Hematopoietic multipotent progenitor cell treated with erythropoietin and hydrocortisone succinate and interleukin-3 and kit ligand, for 8 days (in vitro differentiated cells): ENCODE data around the gene TMEM44.

Source experiments
- DNase-seq: peaks from one replicate; pipeline ENCODE4 v3.0.0-alpha.2; 2015

TMEM44 gene

GRCh38 chr3:194575484-194576210 lies 57.6 kb downstream of the TMEM44 start:
- DNase-seq: no peak

GRCh38 chr3:194574639-194575483 lies 58.4 kb downstream of the TMEM44 start:
- peak; percentile 41 for DNase-seq

GRCh38 chr3:194573680-194574437 lies 59.4 kb downstream of the TMEM44 start:
- DNase-seq: peak; percentile 74

- DNase-seq: no peak
These were observed 60.2 kb downstream of the TMEM44 start for GRCh38 chr3:194572944-194573491.

- DNase-seq: peak; percentile 78
These were observed 61.0 kb downstream of the TMEM44 start for GRCh38 chr3:194572143-194572789.

GRCh38 chr3:194571491-194572142 lies 61.6 kb downstream of the TMEM44 start:
- no peak for DNase-seq

GRCh38 chr3:194570898-194571297 lies 62.3 kb downstream of the TMEM44 start:
- DNase-seq: no peak

- no peak for DNase-seq
These were observed 63.0 kb downstream of the TMEM44 start for GRCh38 chr3:194570235-194570634.

GRCh38 chr3:194569252-194569651 lies 64.0 kb downstream of the TMEM44 start:
- DNase-seq: no peak

GRCh38 chr3:194565597-194566190 lies 67.5 kb downstream of the TMEM44 start:
- DNase-seq: no peak

GRCh38 chr3:194562986-194563385 lies 70.2 kb downstream of the TMEM44 start:
- DNase-seq: no peak

- DNase-seq: no peak
These were observed 71.8 kb downstream of the TMEM44 start for GRCh38 chr3:194561306-194561974.

- no peak for DNase-seq
These were observed 73.2 kb downstream of the TMEM44 start for GRCh38 chr3:194560047-194560446.

- no peak for DNase-seq
These were observed 73.7 kb downstream of the TMEM44 start for GRCh38 chr3:194559530-194559929.

- DNase-seq: peak; percentile 22
These were observed 76.8 kb downstream of the TMEM44 start for GRCh38 chr3:194556086-194557056.

- DNase-seq: no peak
These were observed 77.8 kb downstream of the TMEM44 start for GRCh38 chr3:194555175-194556062.

- DNase-seq: no peak
These were observed 78.6 kb downstream of the TMEM44 start for GRCh38 chr3:194554473-194555123.

- no peak for DNase-seq
These were observed 80.8 kb downstream of the TMEM44 start for GRCh38 chr3:194552327-194552949.
